DMS53 treated with DMSO at 0.1 percent for 48 hours (cell line): Measurements from ENCODE around the gene RNASE12.
"Not testable (repeated sequence)": the region's sequence is repeated elsewhere in the genome, so short reads cannot be mapped to it uniquely, and the experiment has no call there.

Experiments used
- DNase-seq: peaks from one replicate; lab custom pipeline; 2025; ENCODE audit not compliant: unreplicated experiment; lab: John Stamatoyannopoulos, UW

RNASE12 gene

GRCh38 chr14:20591235-20591634, at the start of gene RNASE12:
Gene RNASE12, minus strand, starts transcription at chr14:20591376. Its CDS starts 653 bp downstream, at chr14:20590723.
- DNase-seq, result no peak

- no peak for DNase-seq
These were observed 41.9 kb upstream of the RNASE12 start for GRCh38 chr14:20632831-20633691.

GRCh38 chr14:20632448-20632830, 41.3 kb upstream of the RNASE12 start:
- no peak for DNase-seq

GRCh38 chr14:20631880-20632389, 40.8 kb upstream of the RNASE12 start:
- DNase-seq, result no peak

GRCh38 chr14:20631023-20631879, 40.1 kb upstream of the RNASE12 start:
- no peak for DNase-seq

GRCh38 chr14:20630340-20631022, 39.3 kb upstream of the RNASE12 start:
- DNase-seq, result no peak

- no peak for DNase-seq
These were observed 37.1 kb upstream of the RNASE12 start for GRCh38 chr14:20628063-20628854.

GRCh38 chr14:20627346-20628027, 36.3 kb upstream of the RNASE12 start:
- DNase-seq, result no peak

- DNase-seq, result no peak
These were observed 35.1 kb upstream of the RNASE12 start for GRCh38 chr14:20626274-20626673.

GRCh38 chr14:20624495-20625070, 33.4 kb upstream of the RNASE12 start:
- DNase-seq, result no peak

- no peak for DNase-seq
These were observed 32.6 kb upstream of the RNASE12 start for GRCh38 chr14:20623798-20624197.

GRCh38 chr14:20622816-20623291, 31.7 kb upstream of the RNASE12 start:
- no peak for DNase-seq

GRCh38 chr14:20620798-20621478, 29.8 kb upstream of the RNASE12 start:
- no peak for DNase-seq

- DNase-seq, result not testable (repeated sequence)
These were observed 28.5 kb upstream of the RNASE12 start for GRCh38 chr14:20619688-20620087.

GRCh38 chr14:20618271-20618749, 27.1 kb upstream of the RNASE12 start:
- no peak for DNase-seq

- no peak for DNase-seq
These were observed 26.2 kb upstream of the RNASE12 start for GRCh38 chr14:20617138-20618003.

GRCh38 chr14:20615996-20616395, 24.8 kb upstream of the RNASE12 start:
- no peak for DNase-seq
